22Rv1 (cell line): ENCODE measurements around the gene SLC22A1.

Experiments used
- CTCF ChIP-seq: fragments of 450-650 bp; IDR thresholded peaks from 2 replicates; pipeline ENCODE4 v1.5.1; 2017; ENCODE audit warnings: mild to moderate bottlenecking
- ZFX ChIP-seq: fragments of 450-650 bp; IDR thresholded peaks from 2 replicates; pipeline ENCODE4 v1.6.1; 2017; ENCODE audit warnings: antibody characterized with exemption, borderline replicate concordance

- TF ChIP-seq CTCF, result no peak
- TF ChIP-seq ZFX, result no peak
Observed at GRCh38 chr6:160161647-160161986, 40.0 kb downstream of the SLC22A1 start.
